ENCODE results near the gene PRKAR1B.

The PRKAR1B gene

DNA sequence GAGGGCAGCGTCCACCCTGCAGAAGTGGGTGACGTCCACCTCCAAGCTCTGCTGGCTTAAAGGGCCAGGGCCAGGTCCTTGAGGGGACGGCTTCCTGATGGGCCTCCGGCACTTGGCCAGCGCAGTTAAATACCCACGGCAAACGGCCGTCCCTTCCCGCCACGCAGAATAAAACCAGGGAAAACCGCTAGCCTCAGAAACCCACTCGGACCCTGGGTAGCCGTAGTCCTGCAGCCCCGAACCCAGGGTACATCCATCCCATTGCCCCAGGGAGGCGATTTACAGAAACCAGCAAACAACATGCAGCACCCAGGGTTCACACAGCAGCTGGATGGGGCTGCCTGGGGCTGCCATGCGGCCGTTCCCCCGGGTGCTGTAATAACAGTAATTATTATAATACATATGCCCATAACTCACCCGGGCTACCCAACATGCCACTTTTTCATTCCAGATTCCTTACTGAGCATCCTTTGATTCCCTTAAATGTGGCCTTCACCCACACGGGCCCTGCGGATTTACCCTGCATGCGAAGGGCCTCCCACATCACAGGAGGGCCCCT lies 126.0 kb downstream of the PRKAR1B start:
- DNase-seq, result no peak

GRCh38 chr7:600149-601035 lies 126.7 kb downstream of the PRKAR1B start:
- DNase-seq, result no peak

- DNase-seq, result no peak
Measured at GRCh38 chr7:598899-599298, 128.2 kb downstream of the PRKAR1B start.

DNA sequence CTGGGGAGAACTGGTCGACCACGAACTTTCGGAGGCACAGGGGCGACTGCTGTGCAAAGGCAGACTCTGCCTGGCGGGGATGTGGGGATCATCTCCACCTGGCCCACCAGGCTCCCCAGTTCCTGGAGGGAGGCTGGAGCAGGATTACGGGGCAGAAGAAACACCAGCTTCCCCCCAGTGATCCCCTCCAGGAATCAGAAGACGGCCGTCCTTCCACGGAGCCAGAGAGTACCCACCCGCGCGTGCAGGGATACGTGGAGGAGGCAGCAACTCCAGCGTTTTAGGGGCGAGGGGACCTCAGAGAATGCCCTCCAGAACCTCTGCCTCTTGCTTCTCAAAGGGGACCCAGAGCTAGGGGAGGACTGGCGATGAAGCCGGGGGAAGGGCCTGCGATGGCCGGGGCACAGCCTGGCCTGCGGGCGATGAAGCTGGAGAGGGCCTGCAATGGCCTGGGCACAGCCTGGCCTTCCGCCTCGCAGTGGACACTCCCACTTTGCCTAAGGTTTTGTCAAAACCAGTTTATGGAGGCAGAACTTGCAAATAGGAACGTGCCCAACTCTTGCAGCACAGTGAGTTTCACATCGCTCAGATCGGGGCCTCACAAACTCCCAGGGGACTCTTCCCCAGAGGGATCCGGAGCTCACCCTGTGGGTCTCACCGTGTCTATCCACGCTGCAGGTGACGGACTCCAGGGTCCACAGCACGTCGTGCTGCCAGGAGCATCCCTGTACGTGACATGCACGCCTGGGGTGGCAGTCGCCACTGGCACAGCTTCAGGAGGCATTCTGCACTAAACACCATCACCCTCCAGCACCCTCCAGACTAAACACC lies 129.5 kb downstream of the PRKAR1B start:
- no peak for DNase-seq

GRCh38 chr7:596819-597182 lies 130.3 kb downstream of the PRKAR1B start:
- no peak for DNase-seq

- DNase-seq, result no peak
Measured at GRCh38 chr7:596071-596818, 130.8 kb downstream of the PRKAR1B start.

DNA sequence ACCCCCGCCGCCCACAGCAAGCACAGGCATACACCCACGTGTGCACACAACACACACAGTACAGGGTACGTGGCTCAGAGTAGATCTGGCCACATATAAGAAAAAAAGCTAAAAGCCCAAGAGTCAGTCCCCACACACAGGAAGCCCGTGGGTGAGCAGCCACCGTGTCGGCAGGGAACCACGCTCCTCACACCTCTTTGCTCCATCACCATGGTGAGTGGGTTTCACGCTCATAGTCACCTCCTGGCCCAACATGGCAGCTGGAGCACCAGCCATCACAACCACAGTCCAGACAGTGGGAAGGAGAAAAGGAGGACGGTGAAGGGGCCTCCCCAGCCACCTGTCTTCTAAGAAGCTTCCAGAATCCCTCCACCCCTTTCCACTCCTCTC lies 131.5 kb downstream of the PRKAR1B start:
- no peak for DNase-seq

DNA sequence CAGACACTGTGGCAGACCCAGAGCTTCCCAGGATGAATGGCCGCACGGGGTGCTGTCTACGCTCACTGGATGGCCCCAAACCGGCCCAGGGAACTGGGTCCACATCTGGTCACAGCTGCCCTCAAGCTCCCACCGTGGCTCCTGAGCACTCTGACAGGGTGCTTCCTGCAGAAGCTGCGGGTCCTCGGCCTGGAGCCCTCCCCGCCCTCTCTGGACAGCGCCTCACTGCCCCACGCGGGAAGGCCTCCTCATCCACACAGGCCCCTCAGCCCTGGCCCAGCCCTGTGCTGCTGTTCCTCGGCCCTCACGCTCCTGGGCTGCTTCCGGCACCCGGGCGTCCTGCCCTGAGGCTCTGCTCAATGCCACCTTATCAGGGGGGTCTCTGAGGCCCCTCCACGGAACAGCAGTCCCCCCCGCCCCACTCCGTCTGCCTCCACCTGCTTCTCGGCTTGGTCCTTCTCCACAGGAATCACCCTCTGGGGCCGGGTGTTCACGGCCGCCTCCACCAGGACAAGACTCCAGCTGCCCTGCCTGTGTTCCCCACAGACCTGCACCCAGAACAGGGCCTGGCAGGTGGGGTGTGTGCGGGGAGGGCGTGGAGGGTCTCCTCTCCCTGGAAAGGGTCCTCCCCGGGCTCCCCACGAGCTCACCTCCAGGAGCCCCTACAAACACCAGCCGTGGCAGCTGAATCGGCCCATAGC lies 132.0 kb downstream of the PRKAR1B start:
- no peak for DNase-seq

DNA sequence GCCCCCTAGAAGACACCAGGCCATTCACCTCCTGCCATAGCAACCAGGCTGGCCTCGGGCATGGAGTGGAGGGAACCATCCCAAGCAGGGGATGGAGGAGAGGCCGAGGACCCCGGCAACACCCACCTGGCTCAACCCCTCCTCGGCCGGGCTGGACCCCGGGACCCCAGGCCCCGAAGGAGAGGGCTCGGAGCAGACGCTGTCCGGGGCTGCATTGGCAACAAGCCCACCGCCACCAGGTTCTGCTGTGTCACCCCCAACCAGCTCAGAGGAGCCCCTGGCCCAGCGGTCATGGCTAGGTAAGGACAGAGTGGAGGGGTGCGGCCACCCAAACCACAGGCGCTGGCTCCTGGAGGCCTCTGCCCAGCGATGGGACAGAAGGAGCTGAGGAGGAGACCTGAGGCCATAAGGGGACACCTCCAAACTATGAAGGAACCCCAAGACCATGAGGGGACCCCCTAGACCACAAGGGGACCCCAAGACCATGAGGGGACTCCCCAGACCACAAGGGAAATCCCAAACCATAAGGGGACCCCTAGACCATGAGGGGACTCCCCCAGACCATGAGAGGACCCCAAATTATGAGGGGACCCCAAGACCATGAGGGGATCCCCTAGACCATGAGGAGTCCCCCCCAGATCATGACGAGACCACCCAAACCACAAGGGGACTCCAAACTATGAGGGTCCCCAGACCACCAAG lies 132.7 kb downstream of the PRKAR1B start:
- no peak for DNase-seq

- DNase-seq, result peak; percentile 53
Measured at GRCh38 chr7:593324-594115, 133.6 kb downstream of the PRKAR1B start.

DNA sequence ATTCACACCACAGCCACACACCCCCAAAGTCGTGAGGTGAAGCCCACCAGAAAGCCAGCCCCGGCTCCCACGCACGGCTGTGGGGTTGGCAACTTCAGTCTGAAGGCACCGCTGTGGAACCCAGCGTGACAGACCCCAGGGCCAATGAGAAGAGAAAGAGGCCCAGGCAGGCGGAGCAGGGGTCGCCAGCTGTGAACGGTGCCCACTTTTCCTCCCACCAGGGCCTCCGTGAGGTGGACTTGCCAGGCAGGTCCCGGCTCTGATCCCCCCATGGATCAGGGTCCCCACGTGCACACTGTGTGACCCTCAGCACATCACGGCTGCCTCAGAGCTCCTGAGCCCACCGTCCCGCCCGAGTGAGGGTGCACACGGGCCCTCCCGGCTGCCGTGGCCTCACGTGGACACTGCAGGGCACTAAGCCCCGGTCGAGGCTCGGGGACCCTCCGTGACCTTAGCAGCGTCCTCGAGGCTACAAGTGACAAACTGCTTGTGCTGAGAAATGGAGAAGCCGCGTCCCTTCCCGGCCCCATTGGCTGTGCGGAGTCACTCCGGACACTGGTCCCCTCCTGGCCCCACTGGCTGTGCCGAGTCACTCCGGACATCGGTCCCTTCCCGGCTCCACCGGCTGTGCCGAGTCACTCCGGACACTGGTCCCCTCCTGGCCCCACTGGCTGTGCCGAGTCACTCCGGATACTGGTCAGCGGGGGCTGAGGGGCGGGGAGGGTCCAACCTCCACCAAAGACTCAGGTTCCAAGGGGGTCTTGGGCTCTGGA lies 135.0 kb downstream of the PRKAR1B start:
- DNase-seq, result no peak

DNA sequence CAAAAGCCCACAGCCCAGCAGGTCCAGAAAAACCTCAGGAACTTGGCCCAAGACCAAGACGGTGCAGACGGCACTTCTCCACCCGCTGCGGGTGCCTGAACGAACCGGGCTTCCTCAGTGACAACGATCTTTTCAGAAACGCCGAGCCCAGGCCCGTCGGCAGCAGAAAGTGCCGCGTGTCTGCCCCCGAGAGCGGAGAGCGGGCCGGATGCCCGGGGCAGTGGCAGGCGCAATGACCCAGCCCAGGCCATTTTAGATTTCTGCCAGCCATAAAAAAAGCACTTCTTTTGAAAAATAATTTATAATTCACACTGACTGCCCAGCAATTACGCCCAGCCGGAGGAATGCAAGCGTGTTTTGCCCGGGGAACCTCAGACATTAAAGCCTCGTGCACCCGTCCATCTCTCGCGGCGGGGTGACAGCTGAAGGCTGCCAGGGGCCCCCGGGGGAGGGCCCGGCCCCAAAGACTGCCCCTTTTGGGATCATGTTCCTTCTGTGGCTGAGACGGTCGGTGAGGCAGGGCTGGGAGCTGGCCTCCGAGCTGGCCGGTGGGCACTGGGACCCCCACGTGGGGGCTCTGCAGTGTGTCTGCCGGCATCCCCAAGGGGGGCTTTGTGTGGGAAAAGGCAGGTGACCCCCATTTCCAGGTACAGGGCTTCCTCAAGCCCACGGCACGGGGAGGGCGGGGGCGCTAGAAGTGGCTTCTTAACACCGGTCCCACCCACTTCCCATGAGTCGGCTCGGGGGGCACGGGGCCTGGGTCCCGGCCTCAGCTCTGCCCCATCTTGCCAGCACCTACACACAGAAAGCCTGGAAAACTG lies 136.1 kb downstream of the PRKAR1B start:
- DNase-seq, result no peak

GRCh38 chr7:589781-590575 lies 137.1 kb downstream of the PRKAR1B start:
- no peak for DNase-seq

- no peak for DNase-seq
Measured at GRCh38 chr7:587767-588166, 139.3 kb downstream of the PRKAR1B start.

- no peak for DNase-seq
Measured at GRCh38 chr7:586494-586893, 140.6 kb downstream of the PRKAR1B start.

DNA sequence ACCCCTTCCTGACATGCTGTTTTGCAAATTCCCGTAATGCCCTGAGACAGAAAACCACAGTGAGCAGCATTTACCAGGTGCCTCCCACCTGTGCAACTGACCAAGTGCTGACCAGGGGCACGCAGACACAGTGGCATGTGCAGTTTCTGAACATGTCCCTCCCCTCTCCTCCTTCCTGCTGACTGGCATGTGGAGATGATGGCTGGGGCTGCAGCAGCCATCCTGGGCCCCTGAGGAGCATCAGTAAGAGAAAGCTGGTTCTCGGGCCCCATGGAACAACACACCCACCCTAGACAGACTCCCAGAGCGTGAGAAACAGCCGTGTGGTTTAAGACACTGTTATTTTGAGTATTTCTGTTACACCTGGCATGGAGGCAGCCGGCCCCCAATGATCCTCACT lies 141.2 kb downstream of the PRKAR1B start:
- no peak for DNase-seq

- no peak for DNase-seq
Measured at GRCh38 chr7:585229-585711, 141.8 kb downstream of the PRKAR1B start.

DNA sequence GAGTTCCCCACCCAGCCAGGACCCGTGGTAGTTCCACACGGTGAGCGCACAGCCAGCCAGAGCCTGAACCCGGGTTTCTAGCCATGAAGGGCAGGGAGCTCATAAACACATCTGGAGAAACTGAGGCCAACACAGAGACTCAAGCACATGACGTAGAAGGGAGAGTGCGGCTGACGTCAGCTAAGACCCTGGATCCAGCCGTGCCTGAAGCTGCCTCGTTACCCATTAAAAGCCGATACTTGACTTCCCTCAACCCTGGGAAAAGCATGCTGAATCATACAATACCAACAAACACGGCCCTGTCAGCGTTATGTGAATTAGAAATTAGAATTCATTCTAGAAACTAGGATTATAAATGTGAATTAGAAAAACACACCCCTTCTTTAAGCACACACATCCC lies 142.3 kb downstream of the PRKAR1B start:
- DNase-seq, result no peak
